ENCODE measurements around the gene HNF4A. TPM values are rescaled to one million over a fixed set of nuclear protein-coding genes. Genes with fewer than 3 reads are reported as not detected.

Gene HNF4A
- total and polyA plus RNA-seq, 2 donors (not counting 1 experiment from before 2014, with no cell fraction given), result not detected

DNA sequence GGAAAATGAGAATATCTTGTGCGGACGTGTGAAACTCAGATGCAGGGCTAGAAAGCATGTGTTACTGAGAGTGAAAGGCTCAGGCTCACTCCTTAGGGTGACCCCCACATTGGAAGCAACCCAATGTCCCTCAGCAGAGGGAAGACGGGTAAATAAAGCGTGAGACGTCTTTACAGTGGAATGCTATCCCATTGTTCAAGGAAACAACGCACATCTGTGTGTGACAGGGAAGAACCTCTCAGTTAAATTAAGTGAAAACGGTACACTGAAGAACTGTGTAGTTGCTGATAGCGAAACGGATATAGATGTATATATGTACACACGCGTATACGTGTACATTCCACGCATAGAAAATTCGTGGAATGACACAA lies 839 bp downstream of the HNF4A start:
- Mint-ChIP-seq H3K4me3 (no peak overlapping the region), H3K9me3 (ENCODE audit: insufficient read depth) (no peaks in the 10 kb centered on the region), H3K27ac (no peak overlapping the region), H3K27me3 (peaks cover 42% of the 10 kb centered on the region), H3K4me1 (no peaks in the 10 kb centered on the region)
- ATAC-seq (ENCODE audit: low read depth) (no peak), DNase-seq (no peak)
- intact Hi-C loops (cut with micrococcal nuclease), result no loop called here
- H4K20me1 ChIP-seq (ENCODE audit: control insufficient read depth, insufficient read depth, low read length, poor library complexity, severe bottlenecking), result no peaks in the 10 kb centered on the region
- peaks cover 0 to 4% (median 2%) of the 10 kb centered on the region in 4 experiments for H3K27me3 ChIP-seq (replicated peaks in 1 of 4; ENCODE audit: control extremely low read depth in 1 of 4, control insufficient read depth in 3 of 4, insufficient read depth in 4 of 4, low read length in 3 of 4)
- TF ChIP-seq EZH2 (IDR thresholded peaks at IDR 0.05; ENCODE audit: borderline replicate concordance, insufficient read depth, low read depth, low read length, poor library complexity, severe bottlenecking), result no peak
- TF ChIP-seq, protein P1, sequence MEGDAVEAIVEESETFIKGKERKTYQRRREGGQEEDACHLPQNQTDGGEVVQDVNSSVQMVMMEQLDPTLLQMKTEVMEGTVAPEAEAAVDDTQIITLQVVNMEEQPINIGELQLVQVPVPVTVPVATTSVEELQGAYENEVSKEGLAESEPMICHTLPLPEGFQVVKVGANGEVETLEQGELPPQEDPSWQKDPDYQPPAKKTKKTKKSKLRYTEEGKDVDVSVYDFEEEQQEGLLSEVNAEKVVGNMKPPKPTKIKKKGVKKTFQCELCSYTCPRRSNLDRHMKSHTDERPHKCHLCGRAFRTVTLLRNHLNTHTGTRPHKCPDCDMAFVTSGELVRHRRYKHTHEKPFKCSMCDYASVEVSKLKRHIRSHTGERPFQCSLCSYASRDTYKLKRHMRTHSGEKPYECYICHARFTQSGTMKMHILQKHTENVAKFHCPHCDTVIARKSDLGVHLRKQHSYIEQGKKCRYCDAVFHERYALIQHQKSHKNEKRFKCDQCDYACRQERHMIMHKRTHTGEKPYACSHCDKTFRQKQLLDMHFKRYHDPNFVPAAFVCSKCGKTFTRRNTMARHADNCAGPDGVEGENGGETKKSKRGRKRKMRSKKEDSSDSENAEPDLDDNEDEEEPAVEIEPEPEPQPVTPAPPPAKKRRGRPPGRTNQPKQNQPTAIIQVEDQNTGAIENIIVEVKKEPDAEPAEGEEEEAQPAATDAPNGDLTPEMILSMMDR (IDR thresholded peaks at IDR 0.05), result no peak
- no peak overlapping the region for H3K27ac ChIP-seq (ENCODE audit: low read length in 2 of 2)
- H3K9me3 ChIP-seq (ENCODE audit: control extremely low read depth in 1 of 3, control insufficient read depth in 2 of 3, insufficient read depth in 1 of 3, low read length in 2 of 3), result peaks cover 0 to 4% (median 0%) of the 10 kb centered on the region in 3 donors
- H3K79me2 ChIP-seq (ENCODE audit: control insufficient read depth, insufficient read depth, low read length), result no peaks in the 10 kb centered on the region
- no peaks in the 10 kb centered on the region for H3K4me1 ChIP-seq (ENCODE audit: control insufficient read depth in 2 of 2, insufficient read depth in 2 of 2, low read length in 2 of 2)
- ChIA-PET CTCF (no interaction called here), POLR2A (no interaction called here)
- WGBS (ENCODE audit: insufficient coverage), result 90% methylated on average over 12 of the region's 14 CpGs
- no peak overlapping the region for H3K4me3 ChIP-seq (ENCODE audit: control extremely low read depth in 1 of 5, extremely low read depth in 1 of 5, insufficient read depth in 1 of 5, low read depth in 2 of 5, low read length in 4 of 5)
- no peak overlapping the region for H2AFZ ChIP-seq (ENCODE audit: insufficient read depth, low read depth, low read length, poor library complexity, severe bottlenecking)
- no peaks in the 10 kb centered on the region for H3K36me3 ChIP-seq (replicated peaks in 1 of 2; ENCODE audit: control extremely low read depth in 1 of 2, control insufficient read depth in 1 of 2, extremely low read depth in 1 of 2, insufficient read depth in 2 of 2, low read length in 1 of 2)
- no peak overlapping the region for H3K9ac ChIP-seq (ENCODE audit: low read length)
- no peak overlapping the region for H3K4me2 ChIP-seq (replicated peaks; ENCODE audit: low read depth, low read length, poor library complexity, severe bottlenecking)

DNA sequence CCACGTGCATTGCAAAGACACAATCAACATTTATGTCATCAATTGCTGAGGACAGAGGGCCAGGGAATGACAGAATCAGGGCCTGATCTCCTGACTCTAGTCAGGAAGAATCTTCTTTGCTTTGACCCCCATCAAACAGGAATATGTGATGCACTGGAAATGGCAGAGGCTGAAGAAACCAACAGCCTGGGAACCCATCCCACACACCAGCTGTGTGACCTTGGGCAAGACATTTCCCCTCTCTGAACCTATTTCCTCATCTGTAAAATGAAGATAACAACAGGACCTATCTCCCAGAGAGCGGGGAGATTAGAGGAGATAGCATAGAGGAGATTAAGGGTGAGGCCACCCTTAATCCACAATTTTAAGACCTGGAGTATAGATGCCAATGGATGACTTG lies 1.5 kb downstream of the HNF4A start:
- H3K36me3 ChIP-seq (replicated peaks in 1 of 2; ENCODE audit: control extremely low read depth in 1 of 2, control insufficient read depth in 1 of 2, extremely low read depth in 1 of 2, insufficient read depth in 2 of 2, low read length in 1 of 2), result no peaks in the 10 kb centered on the region
- no peak overlapping the region for H3K27ac Mint-ChIP-seq
- H3K4me1 ChIP-seq (ENCODE audit: control insufficient read depth in 2 of 2, insufficient read depth in 2 of 2, low read length in 2 of 2), result no peaks in the 10 kb centered on the region
- ChIA-PET CTCF (no interaction called here), POLR2A (no interaction called here)
- intact Hi-C loops (cut with micrococcal nuclease), result no loop called here
- H3K27me3 ChIP-seq (replicated peaks in 1 of 4; ENCODE audit: control extremely low read depth in 1 of 4, control insufficient read depth in 3 of 4, insufficient read depth in 4 of 4, low read length in 3 of 4), result peaks cover 0 to 4% (median 2%) of the 10 kb centered on the region in 4 experiments
- no peak overlapping the region for H3K9ac ChIP-seq (ENCODE audit: low read length)
- no peak overlapping the region for H3K4me3 ChIP-seq (ENCODE audit: control extremely low read depth in 1 of 5, extremely low read depth in 1 of 5, insufficient read depth in 1 of 5, low read depth in 2 of 5, low read length in 4 of 5)
- H3K4me1 Mint-ChIP-seq, result no peaks in the 10 kb centered on the region
- H4K20me1 ChIP-seq (ENCODE audit: control insufficient read depth, insufficient read depth, low read length, poor library complexity, severe bottlenecking), result no peaks in the 10 kb centered on the region
- no peak overlapping the region for H2AFZ ChIP-seq (ENCODE audit: insufficient read depth, low read depth, low read length, poor library complexity, severe bottlenecking)
- no peak overlapping the region for H3K4me3 Mint-ChIP-seq
- ATAC-seq (ENCODE audit: low read depth) (no peak), DNase-seq (no peak)
- no CpG with 5 or more reads among the region's 2 CpGs for WGBS (ENCODE audit: insufficient coverage)
- H3K27ac ChIP-seq (ENCODE audit: low read length in 2 of 2), result no peak overlapping the region
- TF ChIP-seq, protein P1 (IDR thresholded peaks at IDR 0.05), result no peak
- no peak for TF ChIP-seq EZH2 (IDR thresholded peaks at IDR 0.05; ENCODE audit: borderline replicate concordance, insufficient read depth, low read depth, low read length, poor library complexity, severe bottlenecking)
- peaks cover 0 to 4% (median 0%) of the 10 kb centered on the region in 3 donors for H3K9me3 ChIP-seq (ENCODE audit: control extremely low read depth in 1 of 3, control insufficient read depth in 2 of 3, insufficient read depth in 1 of 3, low read length in 2 of 3)
- H3K9me3 Mint-ChIP-seq (ENCODE audit: insufficient read depth), result no peaks in the 10 kb centered on the region
- no peak overlapping the region for H3K4me2 ChIP-seq (replicated peaks; ENCODE audit: low read depth, low read length, poor library complexity, severe bottlenecking)
- H3K27me3 Mint-ChIP-seq, result peaks cover 48% of the 10 kb centered on the region
- no peaks in the 10 kb centered on the region for H3K79me2 ChIP-seq (ENCODE audit: control insufficient read depth, insufficient read depth, low read length)

All from B cell (primary cell).